ENCODE data around the gene TMEM42. TPM values are rescaled to one million over a fixed set of nuclear protein-coding genes. Genes with fewer than 3 reads are reported as not detected.

The TMEM42 gene
- total and polyA plus RNA-seq, 2 of the 13 experiments (the other 11 are each of a cell fraction or from before 2014, with no cell fraction given) = 5.5 to 24.5 TPM

DNA sequence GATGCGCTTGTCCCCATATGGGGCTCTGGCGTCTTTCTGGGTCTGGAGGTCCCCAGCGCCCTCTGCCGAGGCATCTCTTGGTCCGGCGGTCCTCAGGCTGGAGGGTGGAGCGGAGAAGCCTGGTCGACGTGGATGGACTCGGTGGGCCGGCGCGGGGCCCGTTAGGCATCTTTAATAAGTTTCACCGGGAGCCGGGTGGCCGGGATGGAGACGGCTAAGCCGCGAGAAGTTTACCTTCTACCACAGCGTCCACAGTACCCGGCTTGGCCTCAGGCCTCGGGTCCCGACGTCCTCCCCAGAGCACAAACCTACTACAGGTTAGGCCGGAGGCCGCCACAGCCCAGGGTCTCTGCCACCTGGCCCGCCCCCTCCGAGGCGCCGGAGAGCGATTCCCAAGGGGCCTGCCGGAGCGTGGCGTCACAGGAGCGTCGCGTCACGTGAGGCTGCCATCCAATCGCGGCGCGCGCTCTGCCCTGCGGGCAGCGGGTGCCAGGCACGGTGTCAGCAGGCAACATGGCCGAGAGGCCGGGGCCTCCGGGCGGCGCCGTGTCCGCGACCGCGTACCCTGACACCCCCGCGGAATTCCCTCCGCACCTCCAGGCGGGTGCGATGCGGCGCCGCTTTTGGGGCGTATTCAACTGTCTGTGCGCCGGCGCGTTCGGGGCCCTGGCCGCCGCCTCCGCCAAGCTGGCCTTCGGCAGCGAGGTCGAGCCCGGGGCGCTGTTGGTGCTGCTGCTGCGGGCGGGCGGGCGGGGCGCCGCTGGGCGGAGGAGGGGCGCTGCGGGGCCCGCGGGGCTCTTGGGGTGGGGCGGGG is at the start of gene TMEM42 (continued):
- TF ChIP-seq FIP1L1 (IDR thresholded peaks at IDR 0.05; ENCODE audit: borderline replicate concordance, insufficient read depth, low read depth, low read length) (no peak), TBL1XR1 (IDR thresholded peaks at IDR 0.05; ENCODE audit: borderline replicate concordance, low read length, partially characterized antibody) (no peak), YEATS2 (CRISPR knock-in tag; IDR thresholded peaks at IDR 0.05; ENCODE audit: borderline replicate concordance) (peak; percentile 76; the same call in 1 of the 2 replicates), ZFP1 (CRISPR knock-in tag; IDR thresholded peaks at IDR 0.05) (peak; percentile 45; the same call in 1 of the 2 replicates), GTF3A (CRISPR knock-in tag; conservative IDR thresholded peaks at IDR 0.05) (0 out of 2 replicates have a peak, but pooled peaks have one; percentile 26), JARID2 (CRISPR knock-in tag; IDR thresholded peaks at IDR 0.05; ENCODE audit: insufficient replicate concordance) (no peak), ZNF781 (CRISPR knock-in tag; IDR thresholded peaks at IDR 0.05; ENCODE audit: borderline replicate concordance, not compliant biosample characterization) (no peak), ZNF510 (CRISPR knock-in tag; IDR thresholded peaks at IDR 0.05; ENCODE audit: low read depth) (no peak), ZBTB1 (CRISPR knock-in tag; IDR thresholded peaks at IDR 0.05; ENCODE audit: borderline replicate concordance) (no peak), MYC (CRISPR knock-in tag; IDR thresholded peaks at IDR 0.05; ENCODE audit: borderline replicate concordance) (peak; percentile 53; the same call in 1 of the 2 replicates), RARG (CRISPR knock-in tag; IDR thresholded peaks at IDR 0.05; ENCODE audit: low read depth) (no peak), POLR2AphosphoS2 (IDR thresholded peaks at IDR 0.05; ENCODE audit: low read depth, low read length) (no peak), ZNF607 (CRISPR knock-in tag; IDR thresholded peaks at IDR 0.05; ENCODE audit: borderline replicate concordance) (peak; percentile 80), NFKB2 (CRISPR knock-in tag; IDR thresholded peaks at IDR 0.05; ENCODE audit: borderline replicate concordance) (no peak), CENPT (CRISPR knock-in tag; IDR thresholded peaks at IDR 0.05; ENCODE audit: low read depth) (no peak), ZNF567 (CRISPR knock-in tag; IDR thresholded peaks at IDR 0.05; ENCODE audit: borderline replicate concordance) (no peak)
